CD4-positive, alpha-beta T cell treated with Interleukin-15 for 4 hours (primary cell): Measurements from ENCODE around the gene HENMT1.
"Not testable (repeated sequence)": the region's sequence is repeated elsewhere in the genome, so short reads cannot be mapped to it uniquely, and the experiment has no call there.

Experiments used
- DNase-seq: peaks from one replicate; pipeline ENCODE4 v3.0.0-alpha.2; 2020; ENCODE audit warnings: low spot score

Gene HENMT1

DNA sequence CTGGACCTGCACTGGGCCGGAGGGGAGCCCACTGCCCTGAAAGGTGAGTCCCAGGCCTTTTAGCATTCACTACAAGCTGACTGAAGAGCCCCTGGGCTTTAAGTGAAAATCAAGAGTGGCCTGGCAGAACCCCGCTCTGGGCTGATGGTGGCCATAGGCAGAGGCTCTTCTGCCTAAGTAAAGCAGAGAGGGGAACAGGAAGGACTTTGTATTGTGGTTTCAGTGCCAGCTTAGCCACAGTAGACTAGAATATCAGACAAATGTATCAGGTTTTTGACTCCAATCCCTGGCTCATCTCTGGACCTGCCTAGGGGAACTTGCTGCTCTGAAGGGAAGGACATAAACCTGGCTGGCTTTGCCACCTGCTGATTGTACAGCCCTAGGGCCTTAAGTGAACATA lies 10.2 kb upstream of the HENMT1 start:
- no peak for DNase-seq

DNA sequence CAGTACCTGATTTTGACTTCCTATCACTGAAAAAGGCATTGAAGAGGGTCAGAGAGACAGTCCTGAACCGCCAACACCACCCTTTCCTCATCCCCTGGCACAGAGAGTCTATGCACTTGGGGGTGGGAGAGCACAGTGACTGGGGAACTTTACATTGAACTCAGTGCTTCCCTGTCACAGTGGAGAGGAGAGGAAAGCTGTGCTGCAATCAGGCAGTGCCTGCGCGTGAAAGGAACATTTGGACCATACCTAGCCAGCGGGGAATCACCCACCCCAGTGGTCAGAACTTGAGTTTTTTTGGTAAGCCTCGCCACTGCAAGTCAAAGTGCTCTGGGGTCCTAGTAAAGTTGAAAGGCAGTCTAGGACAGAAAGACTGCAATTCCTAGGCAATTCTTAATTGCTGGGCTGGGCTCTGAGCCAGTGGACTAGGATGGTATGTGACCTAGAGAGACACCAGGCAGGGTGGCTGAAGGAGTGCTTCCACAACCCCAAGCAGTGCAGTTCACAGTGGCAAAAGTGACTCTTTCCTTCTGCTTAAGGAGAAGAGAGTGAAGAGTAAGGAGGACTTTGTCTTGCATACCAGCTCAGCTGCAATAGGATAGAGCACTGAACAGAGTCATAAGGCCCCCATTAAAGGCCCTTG lies 9.4 kb upstream of the HENMT1 start:
- no peak for DNase-seq

DNA sequence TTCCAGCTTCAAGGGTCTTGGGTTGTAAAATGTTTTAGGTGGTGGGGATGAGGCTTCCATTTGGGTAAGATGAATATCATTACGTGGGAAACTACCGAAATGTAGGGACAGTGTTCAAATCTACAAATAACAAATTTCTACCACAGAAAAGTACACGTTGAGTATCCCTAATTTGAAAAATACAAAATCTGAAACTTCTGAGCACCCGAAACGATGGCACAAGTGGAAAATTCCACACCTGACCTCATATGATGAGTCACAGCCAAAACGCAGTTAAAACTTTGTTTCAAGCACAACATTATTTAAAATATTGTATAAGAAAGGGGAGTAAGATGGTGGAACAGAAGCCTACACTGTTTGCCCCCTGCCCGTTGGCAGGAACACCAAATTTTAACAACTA lies 8.8 kb upstream of the HENMT1 start:
- no peak for DNase-seq

DNA sequence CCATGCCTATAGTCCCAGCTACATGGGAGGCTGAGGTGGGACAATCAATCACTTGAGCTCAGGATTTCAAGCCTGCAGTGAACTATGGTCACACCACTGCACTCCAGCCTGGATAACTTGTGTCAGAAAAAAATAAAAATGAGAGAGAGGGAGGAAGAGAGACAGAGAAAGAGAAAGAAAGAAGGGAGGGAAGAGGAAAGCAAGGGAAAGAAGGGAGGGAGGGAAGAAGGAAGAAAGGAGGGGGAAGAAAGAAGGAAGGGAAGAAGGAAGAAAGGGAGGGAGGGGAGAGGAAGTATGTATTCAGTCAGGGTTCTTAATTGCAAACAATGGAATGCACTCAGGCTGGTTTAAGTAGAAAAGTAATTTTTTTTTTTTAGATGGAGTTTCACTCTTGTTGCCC lies 7.9 kb upstream of the HENMT1 start:
- DNase-seq: no peak

DNA sequence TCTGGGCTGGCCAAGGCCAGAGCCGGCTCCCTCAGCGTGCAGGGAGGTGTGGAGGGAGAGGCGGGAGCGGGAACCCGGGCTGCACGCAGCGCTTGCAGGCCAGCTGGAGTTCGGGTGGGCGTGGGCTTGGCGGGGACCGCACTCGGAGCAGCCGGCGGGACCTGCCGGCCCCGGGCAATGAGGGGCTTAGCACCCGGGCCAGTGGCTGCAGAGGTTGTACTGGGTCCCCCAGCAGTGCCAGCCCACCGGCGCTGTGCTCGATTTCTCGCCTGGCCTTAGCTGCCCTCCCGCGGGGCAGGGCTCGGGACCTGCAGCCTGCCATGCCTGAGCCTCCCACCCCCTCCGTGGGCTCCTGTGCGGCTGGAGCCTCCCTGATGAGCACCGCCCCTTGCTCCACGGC lies 6.5 kb upstream of the HENMT1 start:
- not testable (repeated sequence) for DNase-seq

DNA sequence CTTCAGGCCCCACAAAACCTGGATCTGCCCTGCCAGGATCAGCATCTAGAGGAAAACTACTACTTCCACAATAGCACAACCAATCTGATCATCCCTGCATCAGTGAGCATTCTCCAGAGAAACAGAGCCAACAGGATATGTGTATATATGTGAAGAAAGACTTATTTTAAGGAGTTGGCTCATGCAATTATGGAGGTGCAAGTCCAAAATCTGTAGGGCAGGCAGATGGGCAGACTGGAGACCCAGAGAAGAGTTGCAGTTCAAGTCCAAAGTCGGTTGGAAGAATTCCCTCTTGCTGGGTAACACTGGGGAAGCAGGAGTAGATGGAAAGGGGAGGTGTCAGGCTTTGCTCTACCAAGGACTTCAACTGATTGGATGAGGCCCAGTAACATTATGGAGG lies 4.9 kb upstream of the HENMT1 start:
- no peak for DNase-seq

DNA sequence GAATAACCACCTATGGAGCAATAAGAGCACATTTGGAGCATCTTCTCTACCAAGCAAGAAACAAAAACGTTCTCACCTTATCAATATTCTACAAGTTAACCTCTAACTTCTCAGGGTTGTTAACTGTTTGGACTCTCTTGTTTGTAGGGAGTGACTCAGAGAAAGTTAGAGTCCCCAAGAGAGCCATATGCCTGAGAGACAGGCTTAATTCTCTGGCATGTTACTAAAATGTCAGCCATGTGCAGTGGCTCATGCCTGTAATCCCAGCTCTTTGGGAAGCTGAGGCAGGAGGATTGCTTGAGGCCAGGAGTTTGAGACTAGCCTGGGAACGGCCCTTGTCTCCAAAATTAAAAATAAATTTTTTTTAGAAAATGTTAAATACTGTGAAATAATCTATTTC lies 4.2 kb upstream of the HENMT1 start:
- no peak for DNase-seq

DNA sequence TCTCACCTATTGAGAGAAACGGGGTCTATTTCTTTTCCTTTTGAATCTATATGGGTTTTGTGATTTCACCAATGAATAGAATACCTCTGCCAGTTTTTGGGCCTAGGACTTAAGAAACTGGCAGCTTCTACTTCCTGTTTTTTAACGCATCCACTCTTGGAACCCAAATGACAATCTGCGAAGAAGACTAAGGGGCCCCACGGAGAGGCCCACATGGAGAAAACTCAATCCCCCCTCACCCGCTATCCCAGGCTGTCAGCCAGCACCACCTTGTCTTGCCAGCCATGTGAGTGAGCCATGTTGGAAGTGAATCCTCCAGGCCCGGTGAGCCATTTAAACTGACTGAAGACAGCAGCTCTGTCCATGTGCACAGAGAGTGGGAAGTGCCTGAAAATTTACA lies 3.6 kb upstream of the HENMT1 start:
- DNase-seq: no peak

DNA sequence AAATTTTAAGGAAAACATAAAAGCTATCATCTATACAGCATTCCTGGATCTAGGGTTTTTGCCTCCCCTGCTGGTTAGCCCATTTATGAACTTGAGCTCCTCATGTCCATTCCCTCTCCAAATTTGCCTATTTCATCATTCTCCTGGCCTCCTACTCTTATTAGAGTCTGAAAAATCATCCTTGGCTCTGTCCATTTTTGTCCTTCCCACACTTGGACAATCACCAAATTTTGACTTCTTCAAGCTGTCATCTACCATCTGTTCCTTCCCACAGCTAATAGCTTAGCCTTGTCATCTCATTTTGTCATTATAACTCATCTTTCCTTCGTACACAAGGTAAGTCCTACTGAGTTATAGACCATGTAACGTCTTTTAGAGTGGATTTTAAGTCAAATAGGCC lies 2.2 kb upstream of the HENMT1 start:
- no peak for DNase-seq

DNA sequence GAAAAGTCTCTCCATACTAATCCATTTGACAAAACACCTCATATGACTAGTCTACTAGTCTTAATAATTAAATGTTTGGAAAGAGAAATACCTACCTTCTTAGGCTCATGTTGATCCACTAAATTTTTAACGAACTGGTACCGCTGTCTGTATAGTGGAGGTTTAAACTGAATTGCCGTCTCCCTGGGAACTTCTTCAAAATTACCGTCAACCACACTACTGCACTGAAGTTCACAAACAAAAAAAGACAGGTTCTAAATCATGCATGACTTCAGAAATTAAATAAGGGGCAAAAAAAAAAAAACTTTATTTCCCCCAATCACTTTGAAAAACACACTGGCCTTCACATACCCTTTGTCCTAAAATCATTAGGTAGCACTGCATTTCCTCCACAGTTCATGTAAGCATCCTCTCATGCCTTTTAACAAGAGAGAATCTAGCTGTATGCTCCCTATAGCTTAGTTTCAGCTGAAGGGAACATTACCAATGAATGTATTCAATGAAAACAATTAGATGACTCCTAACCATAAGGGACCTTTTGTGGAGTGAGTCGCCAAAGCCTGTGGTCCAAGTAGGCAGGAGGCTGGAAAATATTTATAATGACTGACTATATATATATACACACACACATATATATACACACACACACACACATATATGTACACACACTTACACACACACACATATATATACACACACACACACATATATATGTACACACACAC lies 3.4 kb downstream of the HENMT1 start:
- DNase-seq: no peak

DNA sequence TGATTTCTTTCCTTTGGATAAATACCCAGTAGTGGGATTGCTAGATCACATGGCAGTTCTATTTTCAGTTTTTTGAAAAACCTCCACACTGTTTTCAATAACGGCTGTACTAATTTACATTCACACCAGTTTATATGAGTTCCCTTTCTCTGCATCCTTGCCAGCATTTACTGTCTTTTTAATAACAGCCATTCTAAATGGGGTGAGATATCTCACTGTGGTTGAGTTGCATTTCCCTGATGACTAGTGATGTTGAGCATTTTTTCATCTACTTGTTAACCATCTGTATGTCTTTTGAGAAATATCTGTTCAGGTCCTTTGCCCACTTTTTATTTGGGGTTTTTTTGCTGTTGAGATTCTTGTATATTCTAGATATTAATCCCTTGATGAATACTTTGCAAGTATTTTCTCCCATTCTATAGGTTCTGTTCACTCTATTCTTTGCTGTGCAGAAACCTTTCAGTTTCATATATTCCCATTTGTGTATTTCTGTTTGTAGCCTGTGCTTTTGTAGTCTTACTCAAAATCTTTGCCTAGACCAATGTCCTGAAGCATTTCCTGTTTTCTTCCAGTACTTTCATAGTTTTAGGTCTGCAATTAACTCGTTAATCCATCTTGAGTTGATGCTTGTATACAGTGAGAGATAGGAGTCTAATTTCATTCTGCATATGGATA lies 7.3 kb downstream of the HENMT1 start:
- peak; percentile 7 for DNase-seq

DNA sequence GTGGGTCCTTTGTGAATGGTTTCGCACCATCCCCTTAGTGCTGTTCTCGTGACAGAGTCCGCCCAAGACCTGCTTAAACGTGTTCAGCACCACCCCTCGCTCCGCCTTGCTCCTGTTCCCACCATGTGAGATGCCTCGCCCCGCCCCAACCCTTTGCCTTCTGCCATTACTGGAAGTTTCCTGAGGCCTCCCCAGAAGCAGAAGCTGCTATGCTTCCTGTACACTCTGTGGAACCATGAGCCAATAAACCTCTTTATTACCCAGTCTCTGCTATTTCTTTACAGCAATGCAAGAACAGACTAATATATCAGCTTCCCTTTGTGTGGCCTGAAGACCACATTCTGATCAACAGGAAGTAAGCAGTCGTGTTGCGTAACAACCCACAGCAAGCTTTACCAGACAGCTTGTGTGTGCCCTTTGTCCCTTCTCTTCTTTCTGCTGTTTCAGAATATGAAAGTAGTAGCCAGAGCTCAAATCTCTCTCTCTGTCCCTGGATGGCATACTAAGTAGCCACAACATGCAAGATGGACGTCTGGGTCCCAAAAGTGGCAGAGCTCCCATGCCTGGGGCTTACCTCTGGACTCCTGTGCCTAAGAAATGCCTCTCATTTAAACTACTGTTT lies 14.1 kb downstream of the HENMT1 start:
- DNase-seq: peak; percentile 87

DNA sequence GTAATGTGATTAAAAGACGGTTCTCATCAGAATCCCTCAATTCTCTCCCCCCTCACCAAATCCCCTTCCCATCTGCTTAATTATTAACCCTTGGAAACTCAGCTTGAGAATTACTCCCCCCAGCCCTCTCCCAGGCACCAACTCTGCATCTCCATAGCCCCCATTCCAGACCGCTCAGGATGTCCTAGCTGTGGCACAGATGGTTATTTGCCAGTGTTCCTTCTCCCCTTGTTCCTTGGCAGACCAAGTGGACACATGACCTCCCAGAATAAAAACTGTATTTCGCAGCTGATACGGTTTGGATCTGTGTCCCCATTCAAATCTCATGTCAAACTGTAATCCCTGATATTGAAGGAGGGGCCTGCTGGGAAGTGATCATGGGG lies 14.6 kb downstream of the HENMT1 start:
- DNase-seq: no peak

DNA sequence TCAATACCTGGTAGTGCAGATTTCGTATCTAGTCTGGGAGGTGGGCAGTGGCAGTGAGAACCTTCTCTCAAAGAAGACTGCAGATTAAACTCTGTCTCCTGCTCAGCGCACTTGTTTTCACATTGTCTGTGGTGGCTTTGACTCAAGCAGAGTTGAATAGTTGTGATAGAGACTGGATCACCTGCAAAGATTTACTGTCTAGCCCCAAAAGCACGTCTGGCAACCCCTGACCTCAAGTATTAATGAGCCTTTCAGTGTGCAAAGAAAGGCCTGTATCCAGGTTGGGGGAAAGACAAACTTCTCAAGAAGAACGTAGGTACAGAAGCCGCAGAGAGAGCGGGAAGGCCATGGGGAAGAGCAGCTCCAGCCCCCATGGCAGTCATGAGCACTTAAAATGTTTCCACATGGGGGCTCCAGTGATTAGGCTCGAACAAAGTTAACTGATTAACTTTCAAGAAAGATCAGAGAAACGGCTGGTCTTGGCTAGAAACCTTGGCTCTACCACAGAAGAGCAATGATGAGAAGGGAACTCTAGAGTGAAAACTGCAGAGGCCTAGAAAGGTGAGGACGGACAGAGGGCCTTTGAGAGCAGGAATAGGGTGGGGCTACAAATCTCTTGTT lies 15.2 kb downstream of the HENMT1 start:
- DNase-seq: peak; percentile 31

DNA sequence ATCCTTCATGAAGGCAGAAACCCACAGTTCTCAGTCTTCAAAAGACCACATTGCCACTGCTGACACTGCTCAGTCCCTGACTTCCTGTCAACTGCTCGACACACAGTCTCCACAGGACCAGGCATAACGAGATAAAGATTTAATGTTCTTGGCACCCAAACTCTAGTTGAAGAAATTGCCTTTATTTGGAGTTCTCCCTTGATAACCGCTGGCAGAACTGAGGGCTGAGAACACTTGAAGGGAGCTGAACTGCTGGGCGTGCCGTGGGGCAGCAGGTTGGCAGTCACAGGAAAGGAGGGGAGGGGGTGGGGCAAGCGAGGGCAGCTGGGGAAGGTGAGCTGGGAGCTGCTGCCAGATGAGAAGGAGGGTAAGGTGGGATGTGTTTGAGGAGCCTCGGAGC lies 15.9 kb downstream of the HENMT1 start:
- DNase-seq: peak; percentile 63

DNA sequence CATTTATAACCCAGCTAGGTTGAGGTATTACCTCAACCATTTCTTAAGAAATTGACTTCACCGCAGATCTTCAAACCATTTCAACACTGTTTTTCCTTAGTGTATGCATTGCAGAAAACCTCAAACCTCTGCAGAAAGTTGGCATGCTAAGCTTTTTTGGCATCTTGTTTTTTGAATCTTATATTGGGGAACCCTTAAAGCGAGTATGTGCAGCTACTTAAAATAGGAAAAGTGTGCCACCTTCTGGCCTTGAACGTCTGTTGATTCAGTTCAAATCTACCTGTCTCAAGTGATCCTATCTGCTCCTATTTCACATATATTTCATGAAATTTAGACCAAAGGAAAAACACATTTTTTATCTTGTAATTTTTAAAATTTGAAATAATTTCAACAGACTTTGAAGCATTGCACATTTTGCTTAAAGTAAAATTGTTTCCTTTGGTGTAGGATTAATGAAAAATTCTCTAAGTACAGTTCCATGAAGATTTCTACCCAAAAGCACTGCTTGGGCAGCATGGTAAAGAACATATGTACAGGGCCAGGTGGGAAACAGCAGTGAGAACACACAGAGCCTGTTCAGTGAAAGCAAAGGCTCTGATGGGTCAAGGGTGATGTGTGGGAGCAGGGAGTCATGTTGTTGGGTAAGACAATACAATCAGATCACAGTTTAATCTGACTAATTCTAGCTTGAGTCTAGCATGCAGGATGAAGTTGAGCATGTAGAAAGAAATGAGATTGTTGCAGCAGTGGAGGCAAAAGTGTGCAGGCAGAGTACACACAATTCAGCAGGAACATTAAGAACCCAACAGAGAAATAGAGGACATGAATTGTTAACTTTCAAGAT lies 17.2 kb downstream of the HENMT1 start:
- DNase-seq: peak; percentile 74

DNA sequence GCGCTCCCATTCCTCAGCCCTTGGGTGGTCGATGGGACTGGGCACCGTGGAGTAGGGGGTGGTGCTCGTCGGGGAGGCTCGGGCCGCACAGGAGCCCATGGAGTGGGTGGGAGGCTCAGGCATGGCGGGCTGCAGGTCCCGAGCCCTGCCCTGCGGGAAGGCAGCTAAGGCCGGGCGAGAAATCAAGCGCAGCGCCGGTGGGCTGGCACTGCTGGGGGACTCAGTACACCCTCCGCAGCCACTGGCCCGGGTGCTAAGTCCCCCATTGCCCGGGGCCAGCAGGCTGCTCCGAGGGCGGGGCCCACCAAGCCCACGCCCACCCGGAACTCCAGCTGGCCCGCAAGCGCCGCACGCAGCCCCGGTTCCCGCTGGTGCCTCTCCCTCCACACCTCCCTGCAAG lies 20.0 kb downstream of the HENMT1 start:
- not testable (repeated sequence) for DNase-seq

DNA sequence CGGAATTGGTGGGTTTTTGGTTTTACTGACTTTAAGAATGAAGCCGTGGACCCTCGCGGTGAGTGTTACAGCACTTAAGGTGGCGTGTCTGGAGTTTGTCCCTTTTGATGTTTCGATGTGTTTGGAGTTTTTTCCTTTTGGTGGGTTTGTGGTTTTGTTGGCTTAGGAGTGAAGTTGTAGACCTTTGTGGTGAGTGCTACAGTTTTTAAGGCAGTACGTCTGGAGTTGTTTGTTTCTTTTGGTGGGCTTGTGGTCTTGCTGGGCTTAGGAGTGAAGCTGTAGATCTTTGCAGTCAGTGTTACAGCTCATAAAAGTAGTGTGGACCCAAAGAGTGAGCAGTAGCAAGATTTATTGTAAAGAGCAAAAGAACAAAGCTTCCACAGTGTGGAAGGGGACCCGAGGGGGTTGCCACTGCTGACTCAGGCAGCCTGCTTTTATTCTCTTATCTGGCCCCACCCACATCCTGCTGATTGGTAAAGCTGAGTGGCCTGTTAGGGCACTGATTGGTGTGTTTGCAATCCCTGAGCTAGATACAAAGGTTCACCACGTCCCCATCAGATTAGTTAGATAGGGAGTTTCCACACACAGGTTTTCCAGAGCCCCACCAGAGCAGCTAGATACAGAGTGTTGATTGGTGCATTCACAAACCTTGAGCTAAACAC lies 20.9 kb downstream of the HENMT1 start:
- peak; percentile 65 for DNase-seq

DNA sequence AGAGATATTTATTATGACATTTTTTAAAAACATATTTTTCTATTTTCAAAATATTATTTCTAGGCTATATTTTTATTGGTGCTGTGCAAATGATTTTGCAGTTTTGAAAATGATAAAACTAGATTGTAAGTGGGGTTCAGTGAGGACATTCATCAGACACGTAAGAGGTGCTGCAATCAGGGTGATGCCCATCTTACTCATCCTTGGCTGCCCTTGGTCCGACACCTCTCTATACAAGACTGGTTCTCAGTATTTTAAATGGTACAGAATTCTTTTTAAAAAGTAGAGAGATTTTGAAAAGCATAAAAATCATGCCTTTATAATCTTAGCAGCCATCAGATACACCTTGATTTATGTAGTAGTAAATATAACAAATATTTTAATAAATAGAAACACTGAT lies 24.0 kb downstream of the HENMT1 start:
- DNase-seq: no peak

DNA sequence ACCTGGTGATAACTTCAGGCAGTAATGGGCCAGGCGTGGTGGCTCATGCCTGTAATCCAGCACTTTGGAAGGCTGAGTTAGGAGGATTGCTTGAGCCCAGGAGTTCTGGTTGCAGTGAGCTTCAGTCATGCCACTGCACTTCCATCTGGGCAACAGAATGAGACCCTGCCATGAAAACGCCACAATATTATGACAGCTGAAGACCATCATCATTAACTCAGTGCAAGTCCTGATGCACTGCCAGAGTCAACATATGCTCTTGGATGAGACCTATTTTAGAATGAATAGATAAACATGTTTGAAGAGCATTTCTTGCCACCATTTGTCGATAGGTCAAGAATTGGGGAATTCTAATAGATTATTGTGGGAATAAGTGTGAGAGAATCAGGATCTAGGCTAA lies 26.4 kb downstream of the HENMT1 start:
- no peak for DNase-seq

DNA sequence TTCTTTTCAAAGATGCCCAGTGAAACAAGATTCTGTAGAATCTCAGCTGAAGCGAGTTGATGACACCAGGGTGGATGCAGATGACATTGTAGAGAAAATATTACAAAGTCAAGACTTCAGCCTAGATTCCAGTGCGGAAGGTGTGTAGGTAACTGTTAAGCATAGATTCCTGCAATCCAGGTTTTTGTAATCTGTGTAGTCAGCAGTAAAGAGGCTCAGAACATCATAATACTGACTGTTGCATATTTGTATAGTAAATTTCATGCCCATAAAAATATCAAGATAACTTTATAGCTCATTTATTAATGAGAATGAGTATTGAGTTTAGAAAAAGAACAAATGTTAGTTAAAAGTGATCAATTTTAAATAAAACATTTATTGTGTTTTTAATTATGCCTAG lies 32.2 kb downstream of the HENMT1 start:
- no peak for DNase-seq
